Tibial nerve (tissue), 4 donors: ENCODE measurements around the gene CACNA2D2. TPM values are rescaled to one million over a fixed set of nuclear protein-coding genes. Genes with fewer than 3 reads are reported as not detected.

ENCODE experiments used
- DNase-seq, 2 donors: peaks; one replicate each; pipeline ENCODE4 v3.0.0-alpha.2; 2019; ENCODE audit warnings: low spot score in 2 of 2
- H3K27ac ChIP-seq, 4 donors: fragments of 200-600 bp; sonication (generic) in 3 of 4; one replicate each; pipeline ENCODE4 v1.5.1; 2017 to 2019; ENCODE audit warnings: mild to moderate bottlenecking in 1 of 4
- H3K27me3 ChIP-seq, 2 donors: fragments of 200-600 bp; sonication (generic) in 1 of 2; one replicate each; pipeline versions ENCODE4 v1.5.1 to v1.6.0; 2017 to 2019
- H3K36me3 ChIP-seq, 3 donors: fragments of 200-600 bp; sonication (generic); one replicate each; pipeline ENCODE4 v1.5.1; 2018 to 2019
- H3K4me1 ChIP-seq, 4 donors: fragments of 200-600 bp; sonication (generic) in 3 of 4; one replicate each; pipeline ENCODE4 v1.5.1; 2017 to 2019
- H3K4me3 ChIP-seq, 4 donors: fragments of 200-600 bp; sonication (generic) in 3 of 4; one replicate each; pipeline ENCODE4 v1.5.1; 2017 to 2019; ENCODE audit warnings: mild to moderate bottlenecking in 1 of 4, moderate library complexity in 1 of 4
- H3K9me3 ChIP-seq, 4 donors: fragments of 200-600 bp; sonication (generic) in 3 of 4; one replicate each; pipeline ENCODE4 v1.5.1; 2017 to 2019
- EP300 ChIP-seq, 2 donors: sonication (generic); formaldehyde crosslinking; IDR thresholded peaks; one replicate each; pipeline ENCODE4 v1.6.1; 2017; ENCODE audit warnings: antibody characterized with exemption in 2 of 2, mild to moderate bottlenecking in 1 of 2
- POLR2A ChIP-seq, 2 donors: fragments of 450-650 bp; IDR thresholded peaks; one replicate each; pipeline ENCODE4 v1.6.1; 2017; ENCODE audit warnings: antibody characterized with exemption in 2 of 2, mild to moderate bottlenecking in 2 of 2, moderate library complexity in 2 of 2
- WGBS, 2 donors: methylation state at CpG; one replicate each; pipeline ENCODE4 v1.1.5; 2018; 5-methylcytosine and 5-hydroxymethylcytosine counted together
- total RNA-seq, 4 donors: library from RNA; depleted of rRNA; stranded (reverse); fragments of >200 nt; gene quantifications; one replicate each; pipeline ENCODE4 v1.1.0, GENCODE V29; 2016
- TF ChIP-seq, protein P1 (sequence below), 5 experiments: fragments of 200-600 bp in 3 of 5; fragments of 450-650 bp in 2 of 5; sonication (generic) in 3 of 5; IDR thresholded peaks; one replicate each; pipeline ENCODE4 v1.5.1; 2016 to 2019; ENCODE audit warnings: antibody characterized with exemption in 5 of 5, mild to moderate bottlenecking in 3 of 5, moderate library complexity in 2 of 5

Gene CACNA2D2
- total RNA-seq, 4 donors from 2014 or later: 0.84 to 2.0 (median 1.2) TPM

GRCh38 chr3:50427217-50427616 lies 76.2 kb downstream of the CACNA2D2 start:
- Histone ChIP-seq H3K36me3 (no peaks in the 10 kb centered on the region), H3K27me3 (no peaks in the 10 kb centered on the region), H3K9me3 (no peaks in the 10 kb centered on the region), H3K27ac (no peak overlapping the region), H3K4me3 (no peak overlapping the region), H3K4me1 (peaks cover 0 to 8% (median 0%) of the 10 kb centered on the region in 4 donors)
- WGBS, 2 donors: 68 to 71% methylated on average over 13 of the region's 13 CpGs
- DNase-seq: no peak
- TF ChIP-seq, protein P1, sequence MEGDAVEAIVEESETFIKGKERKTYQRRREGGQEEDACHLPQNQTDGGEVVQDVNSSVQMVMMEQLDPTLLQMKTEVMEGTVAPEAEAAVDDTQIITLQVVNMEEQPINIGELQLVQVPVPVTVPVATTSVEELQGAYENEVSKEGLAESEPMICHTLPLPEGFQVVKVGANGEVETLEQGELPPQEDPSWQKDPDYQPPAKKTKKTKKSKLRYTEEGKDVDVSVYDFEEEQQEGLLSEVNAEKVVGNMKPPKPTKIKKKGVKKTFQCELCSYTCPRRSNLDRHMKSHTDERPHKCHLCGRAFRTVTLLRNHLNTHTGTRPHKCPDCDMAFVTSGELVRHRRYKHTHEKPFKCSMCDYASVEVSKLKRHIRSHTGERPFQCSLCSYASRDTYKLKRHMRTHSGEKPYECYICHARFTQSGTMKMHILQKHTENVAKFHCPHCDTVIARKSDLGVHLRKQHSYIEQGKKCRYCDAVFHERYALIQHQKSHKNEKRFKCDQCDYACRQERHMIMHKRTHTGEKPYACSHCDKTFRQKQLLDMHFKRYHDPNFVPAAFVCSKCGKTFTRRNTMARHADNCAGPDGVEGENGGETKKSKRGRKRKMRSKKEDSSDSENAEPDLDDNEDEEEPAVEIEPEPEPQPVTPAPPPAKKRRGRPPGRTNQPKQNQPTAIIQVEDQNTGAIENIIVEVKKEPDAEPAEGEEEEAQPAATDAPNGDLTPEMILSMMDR (IDR thresholded peaks at IDR 0.05): no peak
- no peak for TF ChIP-seq POLR2A (IDR thresholded peaks at IDR 0.05)
- TF ChIP-seq EP300 (IDR thresholded peaks at IDR 0.05): no peak

DNA sequence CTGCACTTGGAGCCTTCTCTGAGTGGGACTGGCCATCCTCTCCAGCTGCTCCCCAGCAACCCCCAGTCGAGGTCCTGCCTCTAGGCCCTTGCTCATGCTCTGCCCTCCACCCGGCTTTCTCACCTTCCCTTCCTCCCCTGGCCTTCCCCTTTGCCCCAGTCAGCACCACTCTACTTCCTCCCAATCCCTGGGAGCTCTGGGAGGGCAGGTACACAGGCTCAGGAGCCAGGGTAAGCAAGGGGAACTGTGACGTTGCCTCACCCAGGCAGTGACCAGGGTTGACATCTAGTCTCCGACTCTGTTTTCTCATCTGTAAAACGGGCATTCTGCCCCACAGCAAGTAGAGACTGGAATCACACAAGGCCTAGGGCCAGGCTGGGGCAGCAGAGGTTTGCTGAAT lies 77.5 kb downstream of the CACNA2D2 start:
- Histone ChIP-seq H3K4me3 (no peak overlapping the region), H3K27me3 (no peaks in the 10 kb centered on the region), H3K9me3 (no peaks in the 10 kb centered on the region), H3K36me3 (no peaks in the 10 kb centered on the region), H3K4me1 (peaks cover 0 to 5% (median 0%) of the 10 kb centered on the region in 4 donors), H3K27ac (no peak overlapping the region)
- no peak for TF ChIP-seq POLR2A (IDR thresholded peaks at IDR 0.05)
- no peak for TF ChIP-seq EP300 (IDR thresholded peaks at IDR 0.05)
- TF ChIP-seq, protein P1 (IDR thresholded peaks at IDR 0.05): no peak
- DNase-seq: no peak
- WGBS, 2 donors: 80 to 82% methylated on average over 5 of the region's 5 CpGs

GRCh38 chr3:50423543-50423942 lies 79.9 kb downstream of the CACNA2D2 start:
- WGBS, 2 donors: 76 to 81% methylated on average over 5 to 7 of the region's 7 CpGs
- no peaks in the 10 kb centered on the region for H3K9me3 ChIP-seq
- no peaks in the 10 kb centered on the region for H3K27me3 ChIP-seq
- no peak overlapping the region for H3K27ac ChIP-seq
- DNase-seq: no peak
- no peaks in the 10 kb centered on the region for H3K36me3 ChIP-seq
- TF ChIP-seq, protein P1 (IDR thresholded peaks at IDR 0.05): no peak
- no peak for TF ChIP-seq POLR2A (IDR thresholded peaks at IDR 0.05)
- TF ChIP-seq EP300 (IDR thresholded peaks at IDR 0.05): no peak
- H3K4me1 ChIP-seq: no peaks in the 10 kb centered on the region
- H3K4me3 ChIP-seq: no peak overlapping the region

DNA sequence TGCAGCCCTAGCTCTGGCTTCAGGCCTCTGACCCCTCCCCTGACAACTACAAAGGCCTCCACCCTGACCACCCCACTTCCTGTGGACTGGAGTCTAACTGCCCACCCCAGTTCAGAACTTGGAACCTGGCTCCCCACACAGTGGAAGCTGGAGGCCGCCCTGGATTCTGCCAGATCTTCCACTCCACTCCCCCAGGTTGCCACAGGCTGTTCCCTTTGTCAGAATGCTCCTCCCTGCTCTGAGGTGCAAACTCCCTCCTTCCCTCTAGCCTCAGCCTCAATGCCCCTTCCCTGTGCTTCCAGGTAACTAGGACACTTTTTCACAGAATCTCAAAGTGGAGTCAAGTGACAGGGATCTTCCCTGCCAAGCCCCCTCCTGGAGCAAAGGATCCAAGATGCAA lies 81.3 kb downstream of the CACNA2D2 start:
- TF ChIP-seq POLR2A (IDR thresholded peaks at IDR 0.05) (no peak), EP300 (IDR thresholded peaks at IDR 0.05) (no peak)
- TF ChIP-seq, protein P1 (IDR thresholded peaks at IDR 0.05): no peak
- Histone ChIP-seq H3K36me3 (no peaks in the 10 kb centered on the region), H3K27ac (no peak overlapping the region), H3K27me3 (no peaks in the 10 kb centered on the region), H3K4me3 (no peak overlapping the region), H3K9me3 (no peaks in the 10 kb centered on the region), H3K4me1 (no peaks in the 10 kb centered on the region)
- DNase-seq: no peak
- 79 to 90% methylated on average over 1 of the region's 1 CpG for WGBS, 2 donors

DNA sequence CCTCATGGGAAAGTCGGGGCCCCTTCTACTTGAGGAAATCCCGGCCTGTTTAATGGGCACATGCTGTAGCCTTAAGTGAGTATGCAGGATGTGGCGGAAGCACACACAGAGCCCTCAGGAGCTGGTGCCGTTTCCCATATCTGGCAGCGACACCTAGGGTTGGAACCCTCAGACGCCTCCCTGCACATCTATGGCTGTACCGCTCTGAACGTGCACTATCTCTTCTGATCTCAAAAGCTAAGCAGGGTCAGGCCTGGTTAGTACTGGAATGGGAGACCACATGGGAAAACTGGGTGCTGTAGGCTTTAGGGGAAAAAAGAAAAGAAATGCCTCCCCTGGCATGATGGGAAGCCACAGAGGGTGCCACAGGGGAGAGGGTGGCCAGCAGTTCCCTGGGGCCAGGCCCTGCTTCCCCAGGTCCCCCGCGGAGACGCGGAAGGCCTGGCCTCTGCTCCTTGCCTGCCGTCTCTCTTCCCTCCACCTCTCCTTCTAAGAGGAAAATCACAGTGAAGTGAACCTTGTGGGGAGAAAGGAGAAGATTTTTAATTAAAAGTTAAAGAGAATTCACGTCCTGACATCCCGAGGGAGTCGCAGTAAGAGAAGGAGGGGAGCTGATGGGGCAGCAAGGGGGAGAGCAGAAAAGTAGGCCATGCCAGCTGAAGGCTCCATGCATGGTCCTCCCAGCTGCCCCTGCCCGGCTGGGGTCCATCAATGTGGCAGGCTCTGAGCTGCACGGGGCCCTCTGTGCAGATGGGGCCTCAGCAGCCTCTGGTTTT lies 83.7 kb downstream of the CACNA2D2 start:
- TF ChIP-seq, protein P1 (IDR thresholded peaks at IDR 0.05): no peak
- TF ChIP-seq POLR2A (IDR thresholded peaks at IDR 0.05): no peak
- TF ChIP-seq EP300 (IDR thresholded peaks at IDR 0.05): no peak
- no peaks in the 10 kb centered on the region for H3K36me3 ChIP-seq
- H3K9me3 ChIP-seq: no peaks in the 10 kb centered on the region
- H3K4me3 ChIP-seq: no peak overlapping the region
- H3K27ac ChIP-seq: no peak overlapping the region
- WGBS, 2 donors: 84 to 90% methylated on average over 18 of the region's 18 CpGs
- H3K27me3 ChIP-seq: no peaks in the 10 kb centered on the region
- no peaks in the 10 kb centered on the region for H3K4me1 ChIP-seq
- no peak for DNase-seq
